ENCODE measurements around the gene GDI2.
"Not testable (repeated sequence)": the region's sequence is repeated elsewhere in the genome, so short reads cannot be mapped to it uniquely, and the experiment has no call there.

- not testable (repeated sequence) for TF ChIP-seq CTCF, POLR2AphosphoS5 (IDR thresholded peaks at IDR 0.05)
Measured at GRCh38 chr10:5777758-5778157, 35.5 kb downstream of the GDI2 start.
